A172 (cell line): ENCODE results near the gene ALPK1. TPM values are rescaled to one million over a fixed set of nuclear protein-coding genes. Genes with fewer than 3 reads are reported as not detected.
"Not testable (repeated sequence)": the region's sequence is repeated elsewhere in the genome, so short reads cannot be mapped to it uniquely, and the experiment has no call there.

ENCODE experiments used
- DNase-seq: peaks from one replicate; pipeline ENCODE4 v3.0.0-alpha.2; 2015; ENCODE audit warnings: low spot score
- total RNA-seq: library from RNA; depleted of rRNA; stranded (reverse); fragments of >200 nt; shearing (Covaris generic); gene quantifications from 2 replicates; pipeline ENCODE4 v1.2.3, GENCODE V29; 2014

The ALPK1 gene
- total RNA-seq, 1 experiment from 2014 or later, result 8.8 TPM

GRCh38 chr4:112284166-112284565 lies 13.0 kb upstream of the ALPK1 start:
- no peak for DNase-seq

GRCh38 chr4:112284662-112285411 lies 12.3 kb upstream of the ALPK1 start:
- no peak for DNase-seq

- no peak for DNase-seq
Observed at GRCh38 chr4:112287258-112287989, 9.7 kb upstream of the ALPK1 start.

- DNase-seq, result no peak
Observed at GRCh38 chr4:112288455-112288854, 8.7 kb upstream of the ALPK1 start.

GRCh38 chr4:112289407-112290253 lies 7.5 kb upstream of the ALPK1 start:
- DNase-seq, result no peak

GRCh38 chr4:112290341-112290740 lies 6.8 kb upstream of the ALPK1 start:
- no peak for DNase-seq

GRCh38 chr4:112299721-112300120 lies 2.6 kb downstream of the ALPK1 start:
- no peak for DNase-seq

- DNase-seq, result no peak
Observed at GRCh38 chr4:112302320-112303274, 5.4 kb downstream of the ALPK1 start.

- not testable (repeated sequence) for DNase-seq
Observed at GRCh38 chr4:112305477-112305876, 8.3 kb downstream of the ALPK1 start.

GRCh38 chr4:112309263-112309791 lies 12.2 kb downstream of the ALPK1 start:
- DNase-seq, result not testable (repeated sequence)

- DNase-seq, result no peak
Observed at GRCh38 chr4:112311516-112311915, 14.3 kb downstream of the ALPK1 start.

GRCh38 chr4:112312610-112313239 lies 15.6 kb downstream of the ALPK1 start:
- DNase-seq, result no peak

GRCh38 chr4:112315446-112315845 lies 18.3 kb downstream of the ALPK1 start:
- no peak for DNase-seq

GRCh38 chr4:112316360-112316759 lies 19.2 kb downstream of the ALPK1 start:
- no peak for DNase-seq

- no peak for DNase-seq
Observed at GRCh38 chr4:112318239-112319142, 21.3 kb downstream of the ALPK1 start.

GRCh38 chr4:112321776-112322684 lies 24.9 kb downstream of the ALPK1 start:
- peak; percentile 48 for DNase-seq

- no peak for DNase-seq
Observed at GRCh38 chr4:112322866-112323265, 25.7 kb downstream of the ALPK1 start.

GRCh38 chr4:112325530-112325929 lies 28.4 kb downstream of the ALPK1 start:
- no peak for DNase-seq
